Measurements from ENCODE around the gene GSTM5.

DNA sequence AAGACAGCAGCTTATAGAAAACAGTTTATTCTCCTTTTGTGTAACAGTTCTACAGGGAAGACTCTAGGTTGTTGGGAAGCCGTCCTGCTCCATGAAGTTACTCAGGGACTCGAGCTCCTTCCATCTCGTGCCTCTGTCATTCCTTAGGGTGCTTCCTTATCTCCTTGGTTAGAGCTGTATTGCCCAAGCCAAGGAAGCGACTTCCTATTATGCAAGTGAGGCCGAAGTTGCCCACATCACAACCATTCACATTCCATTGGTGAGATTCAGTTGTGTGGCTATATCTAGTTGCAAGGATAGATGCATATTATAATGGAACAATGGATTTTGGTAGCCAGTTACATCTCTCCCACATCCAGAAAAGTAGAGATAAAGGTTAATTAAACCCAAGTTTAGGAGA lies 9.0 kb downstream of the GSTM5 start:
- no peak for TF ChIP-seq CTCF (conservative IDR thresholded peaks at IDR 0.05; ENCODE audit: low read length)
- no peak for TF ChIP-seq EZH2phosphoT487 (IDR thresholded peaks at IDR 0.05; ENCODE audit: borderline replicate concordance, low read depth, low read length)

Data from OCI-LY7 (cell line).